HepG2 (cell line): ENCODE data around the gene CTRL. TPM values are rescaled to one million over a fixed set of nuclear protein-coding genes. Genes with fewer than 3 reads are reported as not detected.

Source experiments
- HMG20A ChIP-seq: IDR thresholded peaks from 2 replicates; pipeline ENCODE4 v1.6.1; 2016; ENCODE audit warnings: borderline replicate concordance
- MED13 ChIP-seq: sonication (generic); formaldehyde crosslinking; IDR thresholded peaks from 2 replicates; pipeline ENCODE4 v1.5.0; 2020; ENCODE audit warnings: missing genetic modification reagents
- PAX8 ChIP-seq: sonication (generic); formaldehyde crosslinking; IDR thresholded peaks from 2 replicates; pipeline ENCODE4 v1.8.0; 2022; ENCODE audit warnings: mild to moderate bottlenecking, missing genetic modification reagents, borderline replicate concordance
- SATB2 ChIP-seq: sonication (generic); formaldehyde crosslinking; IDR thresholded peaks from 2 replicates; pipeline ENCODE4 v1.5.0; 2020; ENCODE audit warnings: missing genetic modification reagents
- ZFX ChIP-seq: sonication (generic); formaldehyde crosslinking; IDR thresholded peaks from 2 replicates; pipeline ENCODE4 v1.4.0; 2020; ENCODE audit warnings: mild to moderate bottlenecking, low read depth, missing genetic modification reagents, moderate library complexity
- ZNF724P ChIP-seq: sonication (generic); formaldehyde crosslinking; IDR thresholded peaks from 2 replicates; pipeline ENCODE4 v1.8.0; 2022; ENCODE audit warnings: missing genetic modification reagents, borderline replicate concordance
- polyA plus RNA-seq, 8 experiments: library from polyadenylated mRNA; depleted of rRNA in 3 of 8; stranded (reverse) in 7 of 8; unstranded in 1 of 8; fragments of >200 nt; fragmentation: Illumina TruSeq in 4 of 8; extraction: Trizol in 4 of 8; gene quantifications; 2 replicates each; pipeline versions ENCODE4 v1.2.1 to v1.2.3, GENCODE V29; 2011 to 2016; ENCODE audit warnings: low read depth in 4 of 8, missing spikeins in 1 of 8, mixed read lengths in 1 of 8; ENCODE audit not compliant: insufficient read depth in 1 of 8
- total RNA-seq, 5 experiments: library from RNA; depleted of rRNA; stranded (reverse); fragments of >200 nt; fragmentation: Illumina TruSeq; extraction: Trizol; gene quantifications; 2 replicates each; pipeline ENCODE4 v1.2.3, GENCODE V29; 2016; ENCODE audit warnings: low read depth in 1 of 5
- TF ChIP-seq, protein P1 (sequence below): sonication (generic); formaldehyde crosslinking; IDR thresholded peaks from 2 replicates; pipeline ENCODE4 v1.4.0; 2020; ENCODE audit warnings: missing genetic modification reagents
- TF ChIP-seq, protein P2 (sequence below): sonication (generic); formaldehyde crosslinking; IDR thresholded peaks from 2 replicates; pipeline ENCODE4 v1.4.0; 2020; ENCODE audit warnings: mild to moderate bottlenecking, missing genetic modification reagents
- TF ChIP-seq, protein P3 (sequence below): sonication (generic); formaldehyde crosslinking; IDR thresholded peaks from 2 replicates; pipeline ENCODE4 v1.8.0; 2022; ENCODE audit warnings: low read depth, missing genetic modification reagents
- TF ChIP-seq, protein P4 (sequence below): sonication (generic); formaldehyde crosslinking; conservative IDR thresholded peaks from 2 replicates; pipeline ENCODE4 v1.8.1; 2023; ENCODE audit warnings: missing genetic modification reagents
- TF ChIP-seq, protein P5 (sequence below): sonication (generic); formaldehyde crosslinking; IDR thresholded peaks from 2 replicates; pipeline ENCODE4 v1.4.0; 2020; ENCODE audit warnings: mild to moderate bottlenecking, missing genetic modification reagents
- TF ChIP-seq, protein P6 (sequence below): sonication (generic); formaldehyde crosslinking; IDR thresholded peaks from 2 replicates; pipeline ENCODE4 v1.5.0; 2020; ENCODE audit warnings: mild to moderate bottlenecking, missing genetic modification reagents

Gene CTRL
- total and polyA plus RNA-seq, 2 of the 13 experiments (the other 11 are each of a cell fraction or from before 2014, with no cell fraction given) = 1.9 to 2.7 TPM

DNA sequence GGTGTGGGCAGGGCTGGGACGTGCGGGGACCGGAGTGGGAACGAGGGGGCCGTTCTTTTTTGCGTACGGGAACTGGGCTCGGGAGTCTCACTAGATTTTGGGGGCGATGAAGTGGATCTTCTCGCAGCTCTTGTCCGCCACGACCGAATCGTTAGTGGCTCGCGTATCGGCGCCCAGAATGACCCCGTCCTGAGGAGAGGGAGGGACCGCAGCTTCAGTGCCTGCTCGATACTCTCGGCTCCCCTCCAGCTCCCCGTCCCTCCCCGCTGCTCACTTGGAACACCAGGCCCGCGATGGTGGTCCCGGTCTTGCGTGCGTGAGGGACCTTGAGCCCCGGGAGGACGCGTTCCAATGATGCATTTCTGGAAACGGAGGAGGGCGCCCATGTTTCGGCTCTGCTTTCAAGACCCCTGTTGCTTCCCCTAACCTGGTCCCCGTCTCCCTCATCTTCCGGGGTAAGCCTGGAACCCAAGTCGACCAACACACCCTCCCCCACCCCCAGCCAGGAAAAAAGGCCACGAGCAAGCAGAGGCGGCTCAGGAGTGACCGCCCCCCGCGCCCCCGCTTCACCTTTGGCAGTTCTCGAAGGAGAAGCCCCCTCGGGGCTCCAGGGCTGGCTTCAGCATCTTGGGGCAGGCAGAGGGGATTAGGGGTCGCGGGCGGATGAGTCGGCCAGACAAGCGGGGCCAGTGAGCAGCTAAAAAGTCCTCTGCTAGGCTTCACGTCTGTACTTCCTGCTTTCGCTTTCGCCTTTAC lies 4.6 kb upstream of the CTRL start, which contains the start of gene PSMB10 (continued):
- TF ChIP-seq, protein P1, sequence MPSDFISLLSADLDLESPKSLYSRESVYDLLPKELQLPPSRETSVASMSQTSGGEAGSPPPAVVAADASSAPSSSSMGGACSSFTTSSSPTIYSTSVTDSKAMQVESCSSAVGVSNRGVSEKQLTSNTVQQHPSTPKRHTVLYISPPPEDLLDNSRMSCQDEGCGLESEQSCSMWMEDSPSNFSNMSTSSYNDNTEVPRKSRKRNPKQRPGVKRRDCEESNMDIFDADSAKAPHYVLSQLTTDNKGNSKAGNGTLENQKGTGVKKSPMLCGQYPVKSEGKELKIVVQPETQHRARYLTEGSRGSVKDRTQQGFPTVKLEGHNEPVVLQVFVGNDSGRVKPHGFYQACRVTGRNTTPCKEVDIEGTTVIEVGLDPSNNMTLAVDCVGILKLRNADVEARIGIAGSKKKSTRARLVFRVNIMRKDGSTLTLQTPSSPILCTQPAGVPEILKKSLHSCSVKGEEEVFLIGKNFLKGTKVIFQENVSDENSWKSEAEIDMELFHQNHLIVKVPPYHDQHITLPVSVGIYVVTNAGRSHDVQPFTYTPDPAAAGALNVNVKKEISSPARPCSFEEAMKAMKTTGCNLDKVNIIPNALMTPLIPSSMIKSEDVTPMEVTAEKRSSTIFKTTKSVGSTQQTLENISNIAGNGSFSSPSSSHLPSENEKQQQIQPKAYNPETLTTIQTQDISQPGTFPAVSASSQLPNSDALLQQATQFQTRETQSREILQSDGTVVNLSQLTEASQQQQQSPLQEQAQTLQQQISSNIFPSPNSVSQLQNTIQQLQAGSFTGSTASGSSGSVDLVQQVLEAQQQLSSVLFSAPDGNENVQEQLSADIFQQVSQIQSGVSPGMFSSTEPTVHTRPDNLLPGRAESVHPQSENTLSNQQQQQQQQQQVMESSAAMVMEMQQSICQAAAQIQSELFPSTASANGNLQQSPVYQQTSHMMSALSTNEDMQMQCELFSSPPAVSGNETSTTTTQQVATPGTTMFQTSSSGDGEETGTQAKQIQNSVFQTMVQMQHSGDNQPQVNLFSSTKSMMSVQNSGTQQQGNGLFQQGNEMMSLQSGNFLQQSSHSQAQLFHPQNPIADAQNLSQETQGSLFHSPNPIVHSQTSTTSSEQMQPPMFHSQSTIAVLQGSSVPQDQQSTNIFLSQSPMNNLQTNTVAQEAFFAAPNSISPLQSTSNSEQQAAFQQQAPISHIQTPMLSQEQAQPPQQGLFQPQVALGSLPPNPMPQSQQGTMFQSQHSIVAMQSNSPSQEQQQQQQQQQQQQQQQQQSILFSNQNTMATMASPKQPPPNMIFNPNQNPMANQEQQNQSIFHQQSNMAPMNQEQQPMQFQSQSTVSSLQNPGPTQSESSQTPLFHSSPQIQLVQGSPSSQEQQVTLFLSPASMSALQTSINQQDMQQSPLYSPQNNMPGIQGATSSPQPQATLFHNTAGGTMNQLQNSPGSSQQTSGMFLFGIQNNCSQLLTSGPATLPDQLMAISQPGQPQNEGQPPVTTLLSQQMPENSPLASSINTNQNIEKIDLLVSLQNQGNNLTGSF = peak; percentile 34; the same call in 1 of the 2 replicates
- 0 out of 2 replicates have a peak, but pooled peaks have one; percentile 32 for TF ChIP-seq SATB2 (CRISPR knock-in tag)
- no peak for TF ChIP-seq PAX8 (CRISPR knock-in tag)
- no peak; the same call in 1 of the 2 replicates for TF ChIP-seq ZNF724P (CRISPR knock-in tag)
- TF ChIP-seq, protein P2, sequence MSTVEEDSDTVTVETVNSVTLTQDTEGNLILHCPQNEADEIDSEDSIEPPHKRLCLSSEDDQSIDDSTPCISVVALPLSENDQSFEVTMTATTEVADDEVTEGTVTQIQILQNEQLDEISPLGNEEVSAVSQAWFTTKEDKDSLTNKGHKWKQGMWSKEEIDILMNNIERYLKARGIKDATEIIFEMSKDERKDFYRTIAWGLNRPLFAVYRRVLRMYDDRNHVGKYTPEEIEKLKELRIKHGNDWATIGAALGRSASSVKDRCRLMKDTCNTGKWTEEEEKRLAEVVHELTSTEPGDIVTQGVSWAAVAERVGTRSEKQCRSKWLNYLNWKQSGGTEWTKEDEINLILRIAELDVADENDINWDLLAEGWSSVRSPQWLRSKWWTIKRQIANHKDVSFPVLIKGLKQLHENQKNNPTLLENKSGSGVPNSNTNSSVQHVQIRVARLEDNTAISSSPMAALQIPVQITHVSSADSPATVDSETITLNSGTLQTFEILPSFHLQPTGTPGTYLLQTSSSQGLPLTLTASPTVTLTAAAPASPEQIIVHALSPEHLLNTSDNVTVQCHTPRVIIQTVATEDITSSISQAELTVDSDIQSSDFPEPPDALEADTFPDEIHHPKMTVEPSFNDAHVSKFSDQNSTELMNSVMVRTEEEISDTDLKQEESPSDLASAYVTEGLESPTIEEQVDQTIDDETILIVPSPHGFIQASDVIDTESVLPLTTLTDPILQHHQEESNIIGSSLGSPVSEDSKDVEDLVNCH (CRISPR knock-in tag) = no peak
- TF ChIP-seq, protein P3, sequence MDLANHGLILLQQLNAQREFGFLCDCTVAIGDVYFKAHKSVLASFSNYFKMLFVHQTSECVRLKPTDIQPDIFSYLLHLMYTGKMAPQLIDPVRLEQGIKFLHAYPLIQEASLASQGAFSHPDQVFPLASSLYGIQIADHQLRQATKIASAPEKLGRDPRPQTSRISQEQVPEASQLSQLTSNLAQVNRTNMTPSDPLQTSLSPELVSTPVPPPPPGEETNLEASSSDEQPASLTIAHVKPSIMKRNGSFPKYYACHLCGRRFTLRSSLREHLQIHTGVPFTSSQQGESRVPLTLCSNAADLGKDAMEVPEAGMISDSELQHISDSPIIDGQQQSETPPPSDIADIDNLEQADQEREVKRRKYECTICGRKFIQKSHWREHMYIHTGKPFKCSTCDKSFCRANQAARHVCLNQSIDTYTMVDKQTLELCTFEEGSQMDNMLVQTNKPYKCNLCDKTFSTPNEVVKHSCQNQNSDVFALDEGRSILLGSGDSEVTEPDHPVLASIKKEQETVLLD (CRISPR knock-in tag) = no peak
- TF ChIP-seq, protein P4, sequence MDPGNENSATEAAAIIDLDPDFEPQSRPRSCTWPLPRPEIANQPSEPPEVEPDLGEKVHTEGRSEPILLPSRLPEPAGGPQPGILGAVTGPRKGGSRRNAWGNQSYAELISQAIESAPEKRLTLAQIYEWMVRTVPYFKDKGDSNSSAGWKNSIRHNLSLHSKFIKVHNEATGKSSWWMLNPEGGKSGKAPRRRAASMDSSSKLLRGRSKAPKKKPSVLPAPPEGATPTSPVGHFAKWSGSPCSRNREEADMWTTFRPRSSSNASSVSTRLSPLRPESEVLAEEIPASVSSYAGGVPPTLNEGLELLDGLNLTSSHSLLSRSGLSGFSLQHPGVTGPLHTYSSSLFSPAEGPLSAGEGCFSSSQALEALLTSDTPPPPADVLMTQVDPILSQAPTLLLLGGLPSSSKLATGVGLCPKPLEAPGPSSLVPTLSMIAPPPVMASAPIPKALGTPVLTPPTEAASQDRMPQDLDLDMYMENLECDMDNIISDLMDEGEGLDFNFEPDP (CRISPR knock-in tag) = peak; percentile 99
- TF ChIP-seq HMG20A (CRISPR knock-in tag) = no peak
- 0 out of 2 replicates have a peak, but pooled peaks have one; percentile 10 for TF ChIP-seq MED13 (CRISPR knock-in tag)
- TF ChIP-seq ZFX (CRISPR knock-in tag) = 0 out of 2 replicates have a peak, but pooled peaks have one; percentile 13
- TF ChIP-seq, protein P5, sequence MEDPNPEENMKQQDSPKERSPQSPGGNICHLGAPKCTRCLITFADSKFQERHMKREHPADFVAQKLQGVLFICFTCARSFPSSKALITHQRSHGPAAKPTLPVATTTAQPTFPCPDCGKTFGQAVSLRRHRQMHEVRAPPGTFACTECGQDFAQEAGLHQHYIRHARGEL (CRISPR knock-in tag) = 0 out of 2 replicates have a peak, but pooled peaks have one; percentile 20
- TF ChIP-seq, protein P6, sequence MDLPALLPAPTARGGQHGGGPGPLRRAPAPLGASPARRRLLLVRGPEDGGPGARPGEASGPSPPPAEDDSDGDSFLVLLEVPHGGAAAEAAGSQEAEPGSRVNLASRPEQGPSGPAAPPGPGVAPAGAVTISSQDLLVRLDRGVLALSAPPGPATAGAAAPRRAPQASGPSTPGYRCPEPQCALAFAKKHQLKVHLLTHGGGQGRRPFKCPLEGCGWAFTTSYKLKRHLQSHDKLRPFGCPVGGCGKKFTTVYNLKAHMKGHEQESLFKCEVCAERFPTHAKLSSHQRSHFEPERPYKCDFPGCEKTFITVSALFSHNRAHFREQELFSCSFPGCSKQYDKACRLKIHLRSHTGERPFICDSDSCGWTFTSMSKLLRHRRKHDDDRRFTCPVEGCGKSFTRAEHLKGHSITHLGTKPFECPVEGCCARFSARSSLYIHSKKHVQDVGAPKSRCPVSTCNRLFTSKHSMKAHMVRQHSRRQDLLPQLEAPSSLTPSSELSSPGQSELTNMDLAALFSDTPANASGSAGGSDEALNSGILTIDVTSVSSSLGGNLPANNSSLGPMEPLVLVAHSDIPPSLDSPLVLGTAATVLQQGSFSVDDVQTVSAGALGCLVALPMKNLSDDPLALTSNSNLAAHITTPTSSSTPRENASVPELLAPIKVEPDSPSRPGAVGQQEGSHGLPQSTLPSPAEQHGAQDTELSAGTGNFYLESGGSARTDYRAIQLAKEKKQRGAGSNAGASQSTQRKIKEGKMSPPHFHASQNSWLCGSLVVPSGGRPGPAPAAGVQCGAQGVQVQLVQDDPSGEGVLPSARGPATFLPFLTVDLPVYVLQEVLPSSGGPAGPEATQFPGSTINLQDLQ (CRISPR knock-in tag) = no peak; the same call in 1 of the 2 replicates
